Pancreas (tissue), 10 donors: ENCODE measurements around the gene OR8G5. TPM values are rescaled to one million over a fixed set of nuclear protein-coding genes. Genes with fewer than 3 reads are reported as not detected.

ENCODE experiments used
- ATAC-seq, 4 donors: fragments of 200-7000 bp; cut with Tn5 transposase; one replicate each; pipeline versions ENCODE4 v1.8.0 to v1.9.1; 2020; ENCODE audit warnings: mild to moderate bottlenecking in 4 of 4, moderate library complexity in 4 of 4
- DNase-seq, 6 donors: peaks; one replicate each; pipeline ENCODE4 v3.0.0-alpha.2; 2020
- FAIRE-seq: peaks from 2 replicates; lab custom pipeline; 2012; peaks lifted over from hg19 to GRCh38; lab: Jason Lieb, UNC
- H3K27ac ChIP-seq, 4 donors: fragments of 200-600 bp; sonication (generic); 1 replicate in 3 of 4; 2 replicates in 1 of 4; pipeline versions ENCODE4 v1.5.0 to v1.8.0; 2020
- H3K27me3 ChIP-seq, 4 donors: fragments of 200-600 bp; one replicate each; pipeline ENCODE4 v1.8.0; 2021
- H3K36me3 ChIP-seq, 3 donors: fragments of 200-600 bp; sonication (generic) in 1 of 3; one replicate each; pipeline versions ENCODE4 v1.5.0 to v1.8.0; 2020 to 2021
- H3K4me1 ChIP-seq, 3 donors: fragments of 200-600 bp; one replicate each; pipeline ENCODE4 v1.8.0; 2021
- H3K4me3 ChIP-seq, 4 donors: fragments of 200-600 bp; sonication (generic) in 2 of 4; one replicate each; pipeline versions ENCODE4 v1.5.0 to v1.8.0; 2020 to 2021
- H3K9me3 ChIP-seq, 4 donors: fragments of 200-600 bp; one replicate each; pipeline ENCODE4 v1.8.0; 2021
- WGBS, 2 donors: extraction: QIAGEN DNeasy Blood & Tissue Kit; methylation state at CpG; one replicate each; pipeline ENCODE4 v1.1.7; 2013; 5-methylcytosine and 5-hydroxymethylcytosine counted together
- intact Hi-C, 3 donors: fragments of 100-400 bp; cut with DNase I; formaldehyde crosslinking; loops; one replicate each; pipeline versions ENCODE4 v1.11.1 to v1.14.2; 2022
- polyA plus RNA-seq, 2 donors: library from polyadenylated mRNA; stranded (reverse); fragments of 200-250 nt; gene quantifications; one replicate each; pipeline ENCODE4 v1.2.3, GENCODE V29; 2013
- total RNA-seq, 6 donors: library from RNA; stranded (reverse); fragmentation: NEBNext Ultra II Directional in 4 of 6; extraction: Animal tissue kit (Norgen Biotek cat#: 25700) in 4 of 6; gene quantifications; one replicate each; pipeline versions ENCODE4 v1.2.1 to v1.2.4, GENCODE V29; 2021 to 2023
- TF ChIP-seq, protein P1 (sequence below), 4 donors: fragments of 200-600 bp; sonication (generic) in 3 of 4; IDR thresholded peaks; one replicate each; pipeline versions ENCODE4 v1.5.0 to v1.8.0; 2021; ENCODE audit warnings: antibody characterized with exemption in 4 of 4
- donor health status: healthy with polysubstance abuse.
- donor health status: DM: no; HTN: no; CAD: no; lungs with moderate emphysema.
- donor health status: DM: no; HTN: no; CAD: no.
- donor health status: control.
- donor health status: control.
- donor health status: Bipolar disorder and iron deficiency.
- donor health status: DM: yes; HTN: yes; CAD: no.
- donor health status: DM: no; HTN: no; CAD: no.
- donor health status: DM: no; HTN: no; CAD: no.
- donor health status: DM: yes; HTN: yes; CAD: no.

OR8G5 gene
- total and polyA plus RNA-seq, 8 donors, result 0.16 TPM; not detected in 7

DNA sequence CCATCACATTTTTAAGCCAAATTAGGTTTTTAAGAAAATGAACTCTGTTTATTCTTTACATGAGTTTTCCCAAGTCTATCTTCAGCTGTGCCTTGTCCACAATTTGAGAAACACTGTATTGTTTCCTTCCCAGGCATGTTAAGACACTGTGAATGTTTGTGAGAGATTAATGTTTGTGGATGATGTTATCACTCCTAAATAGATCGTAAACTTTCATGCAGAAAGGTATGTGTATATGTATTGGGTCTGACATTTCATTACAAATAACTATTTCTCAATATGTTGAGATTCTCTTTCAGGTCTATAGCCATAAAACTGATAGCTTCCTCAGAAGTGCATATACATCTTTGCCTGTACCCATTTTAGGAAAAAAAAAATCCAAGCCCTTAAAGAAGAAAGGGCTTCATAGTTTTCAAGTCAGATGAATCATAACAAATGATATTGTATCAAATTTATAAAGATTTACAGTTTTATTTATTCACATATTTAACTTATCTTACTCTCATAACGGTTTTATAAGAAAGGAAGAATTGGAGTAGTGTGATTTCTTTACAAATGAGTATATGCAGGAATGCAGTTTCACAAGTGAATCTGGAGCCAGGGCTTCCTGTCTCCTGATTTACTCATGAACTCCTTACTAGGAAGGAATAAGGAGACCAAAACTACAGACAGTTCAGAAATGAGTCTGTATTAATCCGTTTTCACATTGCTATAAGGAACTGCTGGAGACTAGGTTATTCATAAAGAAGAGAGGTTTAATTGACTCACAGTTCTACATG is 46.4 kb downstream of the OR8G5 start:
- H3K36me3 ChIP-seq, result no peaks in the 10 kb centered on the region
- intact Hi-C loops, result no loop called here
- H3K9me3 ChIP-seq, result no peaks in the 10 kb centered on the region
- FAIRE-seq, result no peak
- no peaks in the 10 kb centered on the region for H3K4me1 ChIP-seq
- DNase-seq, result no peak
- ATAC-seq, result no peak
- H3K27ac ChIP-seq, result no peak overlapping the region
- TF ChIP-seq, protein P1, sequence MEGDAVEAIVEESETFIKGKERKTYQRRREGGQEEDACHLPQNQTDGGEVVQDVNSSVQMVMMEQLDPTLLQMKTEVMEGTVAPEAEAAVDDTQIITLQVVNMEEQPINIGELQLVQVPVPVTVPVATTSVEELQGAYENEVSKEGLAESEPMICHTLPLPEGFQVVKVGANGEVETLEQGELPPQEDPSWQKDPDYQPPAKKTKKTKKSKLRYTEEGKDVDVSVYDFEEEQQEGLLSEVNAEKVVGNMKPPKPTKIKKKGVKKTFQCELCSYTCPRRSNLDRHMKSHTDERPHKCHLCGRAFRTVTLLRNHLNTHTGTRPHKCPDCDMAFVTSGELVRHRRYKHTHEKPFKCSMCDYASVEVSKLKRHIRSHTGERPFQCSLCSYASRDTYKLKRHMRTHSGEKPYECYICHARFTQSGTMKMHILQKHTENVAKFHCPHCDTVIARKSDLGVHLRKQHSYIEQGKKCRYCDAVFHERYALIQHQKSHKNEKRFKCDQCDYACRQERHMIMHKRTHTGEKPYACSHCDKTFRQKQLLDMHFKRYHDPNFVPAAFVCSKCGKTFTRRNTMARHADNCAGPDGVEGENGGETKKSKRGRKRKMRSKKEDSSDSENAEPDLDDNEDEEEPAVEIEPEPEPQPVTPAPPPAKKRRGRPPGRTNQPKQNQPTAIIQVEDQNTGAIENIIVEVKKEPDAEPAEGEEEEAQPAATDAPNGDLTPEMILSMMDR (IDR thresholded peaks at IDR 0.05), result no peak
- 54 to 62% methylated on average over 3 of the region's 3 CpGs for WGBS, 2 donors
- peaks cover 0 to 3% (median 0%) of the 10 kb centered on the region in 4 donors for H3K27me3 ChIP-seq
- no peak overlapping the region for H3K4me3 ChIP-seq

DNA sequence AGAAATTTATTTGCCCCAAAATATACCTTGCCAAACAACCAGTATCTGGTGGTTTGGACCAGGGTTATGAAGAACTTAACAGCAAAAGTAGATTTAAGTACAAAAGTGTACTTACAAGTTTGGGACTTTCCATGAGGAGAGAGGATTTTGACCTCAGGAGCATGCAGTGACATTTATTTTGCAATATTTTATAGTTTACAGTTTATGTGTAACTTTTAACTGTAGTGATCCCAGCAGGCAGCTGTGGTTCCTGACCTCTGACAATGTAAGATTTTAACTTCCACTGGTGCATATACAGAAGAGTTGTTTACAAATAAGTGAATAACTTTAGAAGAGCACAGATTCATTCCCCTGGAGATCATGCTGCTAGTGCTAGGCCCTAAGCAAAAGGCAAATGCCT is 50.9 kb downstream of the OR8G5 start:
- Histone ChIP-seq H3K27ac (no peak overlapping the region), H3K36me3 (no peaks in the 10 kb centered on the region), H3K4me1 (peaks cover 0 to 8% (median 4%) of the 10 kb centered on the region in 3 donors), H3K4me3 (no peak overlapping the region), H3K9me3 (no peaks in the 10 kb centered on the region), H3K27me3 (peaks cover 0 to 3% (median 0%) of the 10 kb centered on the region in 4 donors)
- DNase-seq (no peak), ATAC-seq (no peak), FAIRE-seq (no peak)
- TF ChIP-seq, protein P1 (IDR thresholded peaks at IDR 0.05), result no peak
- intact Hi-C loops, result no loop called here

DNA sequence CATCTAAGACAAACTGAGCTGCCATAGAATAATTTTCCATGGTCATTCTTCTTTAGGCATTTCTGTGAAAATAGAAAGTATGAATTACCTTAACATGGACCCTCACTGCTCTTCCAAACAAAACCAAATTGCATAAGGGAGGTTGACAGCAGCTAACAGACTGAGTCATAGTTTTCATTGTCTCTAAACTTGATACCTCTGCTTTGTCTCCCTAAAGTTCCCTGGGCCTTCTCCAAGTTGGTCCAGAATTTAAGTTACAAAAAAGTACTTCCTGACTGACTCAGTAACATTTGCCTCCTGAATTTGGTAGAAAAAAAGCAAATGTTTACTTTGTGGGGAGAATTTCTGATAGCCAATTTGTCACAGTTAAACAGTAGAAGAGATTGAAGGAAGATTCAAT is 54.5 kb downstream of the OR8G5 start:
- TF ChIP-seq, protein P1 (IDR thresholded peaks at IDR 0.05), result no peak
- no peak for FAIRE-seq
- H3K36me3 ChIP-seq, result no peaks in the 10 kb centered on the region
- peaks cover 0 to 8% (median 4%) of the 10 kb centered on the region in 3 donors for H3K4me1 ChIP-seq
- intact Hi-C loops, result no loop called here
- peak overlapping the region in 1 of 4 donors; percentile 4 for H3K27ac ChIP-seq
- DNase-seq, result no peak
- no peaks in the 10 kb centered on the region for H3K9me3 ChIP-seq
- peak in 2 of 4 donors; percentile 15 to 32 for ATAC-seq
- peaks cover 0 to under 1% (median 0%) of the 10 kb centered on the region in 4 donors for H3K27me3 ChIP-seq
- no peak overlapping the region for H3K4me3 ChIP-seq

DNA sequence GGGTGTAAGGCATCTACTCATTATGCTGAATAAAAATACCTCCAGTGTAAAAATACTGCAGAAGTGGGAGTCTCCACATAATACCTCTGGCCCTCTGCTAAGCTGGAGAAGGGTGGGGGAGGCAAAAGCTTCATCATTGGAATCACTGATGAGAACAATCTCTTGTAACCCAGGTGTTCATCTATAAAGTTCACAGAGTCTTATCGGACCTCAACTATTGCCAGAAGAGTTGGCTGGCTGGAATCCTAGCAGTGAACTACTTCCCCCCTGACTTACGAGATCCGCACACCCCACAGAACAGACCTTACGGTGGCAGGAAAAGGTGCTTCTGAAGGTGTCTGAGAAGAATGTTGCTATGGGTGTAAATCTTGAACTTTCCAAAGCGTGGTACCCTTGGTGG is 55.1 kb downstream of the OR8G5 start:
- FAIRE-seq, result no peak
- no peaks in the 10 kb centered on the region for H3K36me3 ChIP-seq
- 27 to 33% methylated on average over 5 of the region's 5 CpGs for WGBS, 2 donors

More for the DNA sequence above, 55.1 kb downstream of the OR8G5 start:
- peak in 4 of 6 donors; percentile 21 to 67 (median 33) for DNase-seq
- H3K4me1 ChIP-seq, result peaks cover 0 to 8% (median 4%) of the 10 kb centered on the region in 3 donors
- H3K27ac ChIP-seq, result no peak overlapping the region
- H3K9me3 ChIP-seq, result no peaks in the 10 kb centered on the region
- ATAC-seq, result peak; percentile 84 to 95 (median 94)
- TF ChIP-seq, protein P1 (IDR thresholded peaks at IDR 0.05), result no peak
- no peak overlapping the region for H3K4me3 ChIP-seq
- no peaks in the 10 kb centered on the region for H3K27me3 ChIP-seq
- intact Hi-C loops, result no loop called here
